GOT3 (cell line): ENCODE data around the gene DDIT3.

ENCODE experiments used
- DNase-seq: peaks from one replicate; lab custom pipeline; 2025; ENCODE audit warnings: mixed read lengths; lab: John Stamatoyannopoulos, UW

DDIT3 gene

GRCh38 chr12:57547288-57548012 is 27.1 kb upstream of the DDIT3 start:
- DNase-seq: no peak

- peak; percentile 100 for DNase-seq
Observed at GRCh38 chr12:57546438-57547287, 26.3 kb upstream of the DDIT3 start, which contains the start of gene DCTN2. Gene DCTN2 (minus strand): TSS chr12:57547192. CDS start chr12:57547063, 129 bp downstream.

- DNase-seq: no peak
Observed at GRCh38 chr12:57545809-57546437, 25.6 kb upstream of the DDIT3 start.

- no peak for DNase-seq
Observed at GRCh38 chr12:57543581-57543980, 23.3 kb upstream of the DDIT3 start.

- no peak for DNase-seq
Observed at GRCh38 chr12:57541717-57542116, 21.4 kb upstream of the DDIT3 start.

GRCh38 chr12:57541001-57541400 is 20.7 kb upstream of the DDIT3 start:
- DNase-seq: no peak

- DNase-seq: no peak
Observed at GRCh38 chr12:57539134-57539768, 18.9 kb upstream of the DDIT3 start.

GRCh38 chr12:57536597-57536942 is 16.3 kb upstream of the DDIT3 start:
- DNase-seq: no peak

- DNase-seq: no peak
Observed at GRCh38 chr12:57535764-57536596, 15.7 kb upstream of the DDIT3 start.

GRCh38 chr12:57534991-57535543 is 14.8 kb upstream of the DDIT3 start:
- no peak for DNase-seq

GRCh38 chr12:57534250-57534649 is 13.9 kb upstream of the DDIT3 start:
- DNase-seq: no peak

- no peak for DNase-seq
Observed at GRCh38 chr12:57533108-57533507, 12.8 kb upstream of the DDIT3 start.

- no peak for DNase-seq
Observed at GRCh38 chr12:57531836-57532235, 11.5 kb upstream of the DDIT3 start.

- DNase-seq: no peak
Observed at GRCh38 chr12:57530396-57531142, 10.3 kb upstream of the DDIT3 start.

GRCh38 chr12:57529831-57530230 is 9.5 kb upstream of the DDIT3 start:
- DNase-seq: no peak

- no peak for DNase-seq
Observed at GRCh38 chr12:57528831-57529555, 8.7 kb upstream of the DDIT3 start.

GRCh38 chr12:57528176-57528575 is 7.9 kb upstream of the DDIT3 start:
- no peak for DNase-seq

- no peak for DNase-seq
Observed at GRCh38 chr12:57527184-57527583, 6.9 kb upstream of the DDIT3 start.

GRCh38 chr12:57526477-57527126 is 6.3 kb upstream of the DDIT3 start:
- DNase-seq: no peak
